ENCODE data around the gene PNKP.
A peak's percentile ranks its signal among the peaks of the same experiment; 100 is the strongest.

PNKP gene

DNA sequence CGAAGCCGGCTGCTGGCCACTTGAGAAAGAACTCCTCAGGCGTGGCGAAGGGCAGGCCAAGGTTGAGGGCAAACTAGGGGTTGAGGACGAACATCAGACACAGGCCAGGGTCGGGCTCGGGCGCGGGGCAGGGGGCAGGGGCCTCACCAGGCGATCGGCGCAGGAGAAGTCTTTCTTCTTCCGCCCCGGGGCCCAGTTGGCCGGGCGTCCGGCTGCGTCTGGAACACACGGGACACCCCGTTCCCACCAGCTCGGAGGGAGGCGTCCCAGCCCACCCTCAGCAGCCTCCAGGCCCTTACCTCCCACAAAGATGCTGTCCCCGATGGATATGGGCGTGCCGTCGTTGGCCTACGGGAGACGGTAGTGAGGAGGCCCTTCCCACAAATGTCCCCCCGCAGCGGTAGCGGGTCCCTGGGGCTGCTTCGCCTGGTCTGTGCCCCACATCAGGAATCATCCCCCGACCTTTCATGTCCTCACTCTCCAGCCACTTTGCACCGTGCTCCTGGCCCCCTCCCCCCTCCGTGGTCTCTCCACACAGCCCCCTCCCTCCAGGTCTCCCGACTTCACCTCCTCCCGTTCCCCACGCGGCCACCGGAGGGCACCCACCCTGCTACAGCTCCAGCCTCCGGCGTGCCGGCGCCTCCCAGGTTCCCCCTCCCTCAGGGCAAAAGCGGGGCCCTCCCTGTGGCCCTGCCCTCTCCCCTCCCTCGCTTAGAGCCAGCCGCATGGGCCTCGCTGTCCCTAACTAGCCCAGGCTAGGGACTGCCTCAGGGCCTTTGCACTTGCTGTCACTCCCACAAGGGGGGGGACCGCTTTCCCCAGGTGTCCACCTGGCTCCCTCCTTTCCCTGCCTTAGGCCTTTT is 4.8 kb downstream of the PNKP start:
- TF ChIP-seq NFRKB (IDR thresholded peaks at IDR 0.05) (no peak), ARNT (IDR thresholded peaks at IDR 0.05) (no peak), FOXA1 (IDR thresholded peaks at IDR 0.05) (no peak), L3MBTL2 (conservative IDR thresholded peaks at IDR 0.05) (no peak), ELF4 (IDR thresholded peaks at IDR 0.05) (no peak), ZNF384 (IDR thresholded peaks at IDR 0.05) (no peak), CTBP1 (IDR thresholded peaks at IDR 0.05; ENCODE audit: borderline replicate concordance) (no peak), HDGF (IDR thresholded peaks at IDR 0.05; ENCODE audit: borderline replicate concordance) (no peak), TARDBP (IDR thresholded peaks at IDR 0.05) (no peak), FOXM1 (IDR thresholded peaks at IDR 0.05; ENCODE audit: borderline replicate concordance) (no peak), BHLHE40 (IDR thresholded peaks at IDR 0.05; ENCODE audit: borderline replicate concordance) (no peak), FOXK2 (IDR thresholded peaks at IDR 0.05) (no peak), LEF1 (IDR thresholded peaks at IDR 0.05; ENCODE audit: borderline replicate concordance) (no peak)
- TF ChIP-seq, protein P1, sequence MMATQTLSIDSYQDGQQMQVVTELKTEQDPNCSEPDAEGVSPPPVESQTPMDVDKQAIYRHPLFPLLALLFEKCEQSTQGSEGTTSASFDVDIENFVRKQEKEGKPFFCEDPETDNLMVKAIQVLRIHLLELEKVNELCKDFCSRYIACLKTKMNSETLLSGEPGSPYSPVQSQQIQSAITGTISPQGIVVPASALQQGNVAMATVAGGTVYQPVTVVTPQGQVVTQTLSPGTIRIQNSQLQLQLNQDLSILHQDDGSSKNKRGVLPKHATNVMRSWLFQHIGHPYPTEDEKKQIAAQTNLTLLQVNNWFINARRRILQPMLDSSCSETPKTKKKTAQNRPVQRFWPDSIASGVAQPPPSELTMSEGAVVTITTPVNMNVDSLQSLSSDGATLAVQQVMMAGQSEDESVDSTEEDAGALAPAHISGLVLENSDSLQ (IDR thresholded peaks at IDR 0.05), result no peak
- peak; percentile 43 for DNase-seq (ENCODE audit: extremely low spot score)
- ChIA-PET POLR2A (interaction anchor here (1.4 to 3.0 kb wide), 2 partner anchors 10 to 14 kb away, joined by 4 to 26 read pairs; partner anchors contain the start of genes AKT1S1 and TBC1D17), CTCF (no interaction called here)

DNA sequence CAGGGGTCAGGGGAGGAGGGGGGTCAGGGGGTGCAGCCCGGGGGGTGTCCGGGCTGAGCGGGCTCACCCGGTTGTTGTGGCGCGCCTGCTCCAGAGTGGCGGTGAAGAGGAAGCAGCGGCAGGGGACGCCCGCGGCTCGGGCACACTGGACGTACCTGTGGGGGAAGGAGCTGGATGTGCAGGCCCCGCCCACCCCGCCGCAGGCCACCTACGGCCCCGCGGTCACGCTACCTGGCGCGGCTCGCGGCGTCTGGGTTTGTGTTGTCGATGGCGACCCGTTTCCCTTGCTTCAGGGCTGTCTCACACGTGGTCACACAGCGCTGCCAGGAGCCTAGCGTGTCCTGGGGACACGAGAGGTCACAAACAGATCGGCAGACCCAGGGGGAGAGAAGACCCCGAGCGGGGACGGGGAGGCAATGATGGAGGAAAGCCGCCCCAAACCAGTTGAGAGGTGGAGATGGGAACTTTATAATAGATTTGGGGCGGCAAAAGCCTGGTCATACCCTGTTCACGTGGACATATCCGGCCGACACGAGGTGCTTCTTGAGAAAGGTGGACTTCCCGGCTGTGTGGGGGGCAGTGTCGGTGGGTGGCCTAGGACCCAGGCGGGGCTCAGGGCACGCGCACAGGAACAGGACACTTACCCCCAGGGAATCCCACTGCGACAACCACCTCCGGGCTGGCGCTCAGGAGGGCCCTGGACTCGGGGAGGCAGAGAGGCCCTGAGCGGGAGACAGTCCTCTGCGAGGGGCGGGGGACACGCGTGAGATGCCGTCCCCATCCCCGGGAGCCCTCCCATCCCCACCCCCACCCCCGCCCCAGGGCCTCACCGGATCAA is 5.6 kb downstream of the PNKP start:
- ChIA-PET CTCF (no interaction called here), POLR2A (interaction anchor here (1.2 to 1.5 kb wide), 3 partner anchors 8 to 11 kb away, joined by 4 to 7 read pairs (median 6); partner anchors contain the start of gene PTOV1)
- no peak for DNase-seq (ENCODE audit: extremely low spot score)
- TF ChIP-seq TARDBP (IDR thresholded peaks at IDR 0.05), result no peak
- TF ChIP-seq FOXA1 (IDR thresholded peaks at IDR 0.05), result no peak
- TF ChIP-seq L3MBTL2 (conservative IDR thresholded peaks at IDR 0.05), result no peak
- no peak for TF ChIP-seq ARNT (IDR thresholded peaks at IDR 0.05)
- no peak for TF ChIP-seq LEF1 (IDR thresholded peaks at IDR 0.05; ENCODE audit: borderline replicate concordance)
- TF ChIP-seq ELF4 (IDR thresholded peaks at IDR 0.05), result no peak
- TF ChIP-seq SP1 (IDR thresholded peaks at IDR 0.05), result no peak
- TF ChIP-seq NFRKB (IDR thresholded peaks at IDR 0.05), result no peak
- TF ChIP-seq BHLHE40 (IDR thresholded peaks at IDR 0.05; ENCODE audit: borderline replicate concordance), result no peak

DNA sequence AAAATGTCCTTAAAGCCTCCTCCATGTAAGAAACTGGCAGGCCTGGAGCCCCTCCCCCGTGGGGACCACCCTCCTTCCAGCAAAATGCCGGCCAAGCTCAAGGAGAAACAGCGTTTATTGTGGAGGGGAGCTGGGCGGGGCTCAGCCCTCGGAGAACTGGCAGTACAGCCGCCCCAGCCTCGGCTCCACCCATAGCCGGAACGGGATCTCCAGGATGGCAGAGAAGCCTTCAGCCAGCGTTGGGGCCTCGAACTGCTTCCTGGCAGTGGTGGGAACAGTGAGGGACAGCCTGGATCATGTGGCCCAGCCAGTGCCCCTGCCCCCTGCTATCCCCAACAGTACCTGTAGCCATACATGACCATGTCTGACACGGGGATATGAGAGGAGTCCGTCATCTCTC is 6.3 kb downstream of the PNKP start:
- TF ChIP-seq NFRKB (IDR thresholded peaks at IDR 0.05), result no peak
- peak; percentile 11 for DNase-seq (ENCODE audit: extremely low spot score)
- POLR2A ChIA-PET, result interaction anchor here (1.2 to 1.5 kb wide), 2 partner anchors 8 to 10 kb away, joined by 6 to 7 read pairs; partner anchors contain the start of gene PTOV1
- CTCF ChIA-PET, result no interaction called here

DNA sequence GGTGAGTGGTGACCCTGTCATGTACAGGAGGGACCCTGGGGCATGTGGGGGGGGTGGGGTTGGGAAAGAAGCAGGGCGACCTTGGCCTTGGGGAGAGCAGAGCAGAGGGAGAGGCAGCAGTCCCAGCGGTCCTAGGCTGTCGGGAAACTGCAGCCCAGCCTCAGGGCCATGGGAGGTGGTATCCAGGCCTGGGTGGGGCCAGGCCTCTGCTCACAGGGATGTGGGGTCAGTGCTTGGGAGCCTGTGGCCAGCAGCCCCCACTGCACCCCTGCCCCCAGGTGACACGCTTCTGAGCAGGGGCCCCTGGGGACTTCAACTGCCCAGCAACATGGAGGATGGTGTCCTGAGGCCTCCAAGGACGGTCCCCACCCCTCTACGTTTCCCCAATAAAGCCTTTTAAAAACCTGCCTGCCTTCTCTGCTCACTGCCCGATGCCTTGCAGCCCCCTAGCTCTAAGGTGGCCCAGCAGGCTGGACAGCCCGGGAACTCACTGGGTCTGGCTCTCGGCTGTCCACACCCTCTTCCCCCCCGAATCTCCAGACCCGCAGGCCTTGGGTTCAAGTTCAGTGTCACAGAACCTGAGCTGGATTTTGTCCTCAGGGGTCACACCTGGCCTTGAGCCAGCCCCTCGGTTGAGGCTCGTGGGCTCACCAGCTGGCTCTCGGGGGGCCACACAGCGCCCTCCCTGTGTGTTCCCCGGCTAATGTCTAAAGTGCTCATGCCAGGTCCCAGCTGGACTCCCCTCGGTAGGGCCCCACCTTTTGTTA is 6.9 kb downstream of the PNKP start:
- ChIA-PET POLR2A (interaction anchor here (1.2 to 1.5 kb wide), 2 partner anchors 9 to 10 kb away, joined by 6 to 7 read pairs; partner anchors contain the start of gene PTOV1), CTCF (no interaction called here)
- TF ChIP-seq ARNT (IDR thresholded peaks at IDR 0.05) (no peak), LEF1 (IDR thresholded peaks at IDR 0.05; ENCODE audit: borderline replicate concordance) (no peak), FOXM1 (IDR thresholded peaks at IDR 0.05; ENCODE audit: borderline replicate concordance) (no peak), L3MBTL2 (conservative IDR thresholded peaks at IDR 0.05) (no peak), FOXK2 (IDR thresholded peaks at IDR 0.05) (no peak), FOXA1 (IDR thresholded peaks at IDR 0.05) (no peak)
- no peak for DNase-seq (ENCODE audit: extremely low spot score)

DNA sequence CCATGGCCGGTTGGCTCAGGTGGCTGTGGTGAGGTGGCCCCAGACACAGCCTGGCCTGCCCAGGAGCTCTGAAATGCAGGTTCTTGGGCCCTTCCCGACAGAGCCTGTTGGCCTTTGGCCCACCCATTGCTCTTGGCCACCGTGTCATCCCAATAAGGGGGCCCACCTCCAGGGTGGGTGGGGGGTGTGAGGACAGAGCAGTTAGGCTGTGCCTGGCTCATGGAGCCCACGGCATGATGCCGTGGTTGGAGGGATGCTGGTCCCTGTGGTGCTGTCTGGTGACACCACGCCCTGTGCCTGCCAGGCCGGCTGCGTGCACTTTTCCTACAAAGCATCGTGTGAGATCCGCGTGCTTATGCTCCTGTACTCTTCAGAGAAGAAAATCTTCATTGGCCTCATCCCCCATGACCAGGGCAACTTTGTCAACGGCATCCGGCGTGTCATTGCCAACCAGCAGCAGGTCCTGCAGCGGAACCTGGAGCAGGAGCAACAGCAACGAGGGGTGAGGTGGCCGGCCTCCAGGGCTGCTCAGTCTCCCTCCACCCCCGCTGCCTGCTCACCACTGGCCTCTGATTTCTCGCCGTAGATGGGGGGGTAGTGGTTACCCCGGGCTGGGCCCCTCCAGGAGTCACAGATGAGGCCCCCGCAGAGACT is 7.6 kb downstream of the PNKP start:
- no peak for DNase-seq (ENCODE audit: extremely low spot score)
- ChIA-PET CTCF (no interaction called here), POLR2A (interaction anchor here (1.0 to 1.5 kb wide), 3 partner anchors 9 to 142 kb away, joined by 3 to 7 read pairs (median 3); partner anchors contain the start of gene PTOV1)
- TF ChIP-seq HDGF (IDR thresholded peaks at IDR 0.05; ENCODE audit: borderline replicate concordance), result no peak

DNA sequence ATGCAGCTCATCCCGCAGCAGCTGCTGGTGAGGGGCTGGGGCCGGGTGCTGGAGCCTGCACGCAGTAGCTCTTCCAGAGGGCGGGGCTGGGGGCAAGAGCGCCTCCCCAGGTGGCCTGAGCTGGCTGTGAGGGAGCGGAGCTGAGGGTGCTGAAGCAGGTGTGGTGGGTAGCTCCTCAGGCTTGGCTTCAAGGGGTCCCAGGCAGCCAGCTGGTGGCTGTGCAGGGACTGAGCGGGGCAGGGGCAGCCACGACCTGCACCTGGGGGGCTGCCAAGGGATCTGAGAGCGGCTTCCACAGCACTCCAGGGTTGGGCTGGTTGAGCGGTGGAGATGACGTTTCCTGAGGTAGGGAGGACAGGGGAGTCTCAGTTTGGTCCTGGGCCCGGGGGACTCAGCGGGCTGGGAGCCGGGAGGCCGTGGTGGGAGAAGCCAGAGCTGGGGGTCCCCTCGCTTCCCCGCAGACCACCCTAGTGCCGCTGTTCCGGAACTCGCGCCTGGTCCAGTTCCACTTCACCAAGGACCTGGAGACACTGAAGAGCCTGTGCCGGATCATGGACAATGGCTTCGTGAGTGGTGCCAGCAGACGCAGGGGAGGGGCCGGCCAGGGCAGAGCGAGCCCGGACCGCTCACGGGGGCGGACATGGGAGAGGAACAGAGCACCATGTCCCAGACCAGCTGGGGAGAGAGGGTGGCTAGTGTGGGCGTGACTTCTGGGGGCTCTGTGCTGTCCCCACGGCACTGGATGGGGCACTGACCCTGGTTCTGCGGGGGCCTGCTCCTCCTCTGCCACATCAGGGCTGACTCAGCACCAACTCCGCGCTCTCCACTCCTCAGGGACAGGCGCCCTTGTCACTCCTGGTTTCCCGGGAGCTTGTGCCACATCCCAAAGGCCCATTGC is 9.0 kb downstream of the PNKP start:
- POLR2A ChIA-PET, result interaction anchor here (0.9 to 1.6 kb wide), 2 partner anchors 11 to 53 kb away, joined by 4 to 10 read pairs; no protein-coding TSS in a partner anchor
- TF ChIP-seq SP1 (IDR thresholded peaks at IDR 0.05), result no peak
- TF ChIP-seq ARNT (IDR thresholded peaks at IDR 0.05), result no peak
- 0 out of 2 replicates have a peak, but pooled peaks have one; percentile 13 for TF ChIP-seq ELF4 (IDR thresholded peaks at IDR 0.05)
- CTCF ChIA-PET, result no interaction called here
- no peak for DNase-seq (ENCODE audit: extremely low spot score)

Measured in HEK293T (cell line).